Aorta (tissue), 5 donors: Measurements from ENCODE around the gene ADAT1. TPM values are rescaled to one million over a fixed set of nuclear protein-coding genes. Genes with fewer than 3 reads are reported as not detected.
A peak's percentile ranks its signal among the peaks of the same experiment; 100 is the strongest.

Source experiments
- ATAC-seq: fragments of 200-7000 bp; cut with Tn5 transposase; one replicate; pipeline ENCODE4 v1.9.1; 2022; ENCODE audit warnings: moderate library complexity; ENCODE audit not compliant: low FRiP score
- DNase-seq, 2 donors: peaks; one replicate each; pipeline ENCODE4 v3.0.0-alpha.2; 2020
- H3K27ac ChIP-seq, 2 donors: one replicate each; pipeline ENCODE4 v1.5.1; 2013; ENCODE audit warnings: low read length in 2 of 2, mild to moderate bottlenecking in 2 of 2, moderate library complexity in 2 of 2, control low read depth in 1 of 2, inconsistent platforms in 1 of 2, low read depth in 1 of 2
- H3K27me3 ChIP-seq, 2 donors: one replicate each; pipeline ENCODE4 v1.6.1; 2013; ENCODE audit warnings: control low read depth in 1 of 2, low read length in 1 of 2, mild to moderate bottlenecking in 1 of 2, moderate library complexity in 1 of 2; ENCODE audit not compliant: insufficient read depth in 2 of 2, control insufficient read depth in 1 of 2
- H3K36me3 ChIP-seq, 2 donors: one replicate each; pipeline ENCODE4 v1.6.1; 2013; ENCODE audit warnings: control low read depth in 1 of 2, low read length in 1 of 2, mild to moderate bottlenecking in 1 of 2; ENCODE audit not compliant: insufficient read depth in 2 of 2, control insufficient read depth in 1 of 2
- H3K4me1 ChIP-seq, 2 donors: one replicate each; pipeline ENCODE4 v1.6.1; 2013; ENCODE audit warnings: low read length in 2 of 2, control low read depth in 1 of 2, mild to moderate bottlenecking in 1 of 2, moderate library complexity in 1 of 2; ENCODE audit not compliant: insufficient read depth in 2 of 2, control insufficient read depth in 1 of 2
- H3K4me3 ChIP-seq, 2 donors: one replicate each; pipeline ENCODE4 v1.5.1; 2013; ENCODE audit warnings: low read length in 2 of 2, control low read depth in 1 of 2, mild to moderate bottlenecking in 1 of 2
- H3K9me3 ChIP-seq: one replicate; pipeline ENCODE4 v1.6.1; 2013; ENCODE audit warnings: mild to moderate bottlenecking, low read length; ENCODE audit not compliant: control insufficient read depth
- WGBS, 2 donors: extraction: QIAGEN DNeasy Blood & Tissue Kit; methylation state at CpG; one replicate each; pipeline ENCODE4 v1.1.7; 2013; 5-methylcytosine and 5-hydroxymethylcytosine counted together
- intact Hi-C, 2 donors: fragments of 100-400 bp; cut with DNase I; formaldehyde crosslinking; loops; one replicate each; pipeline versions ENCODE4 v1.14.2 to v1.15.0; 2022
- long read RNA-seq, 2 donors: library from polyadenylated mRNA; unstranded; transcript quantifications; one replicate each; pipeline ENCODE4 v2.0.0, GENCODE V29; 2020 to 2021
- polyA plus RNA-seq, 2 donors: library from polyadenylated mRNA; stranded (reverse); fragments of 200-250 nt; gene quantifications; one replicate each; pipeline ENCODE4 v1.2.3, GENCODE V29; 2013
- total RNA-seq, 2 donors: library from RNA; stranded (reverse); fragmentation: NEBNext Ultra II Directional; extraction: Animal tissue kit (Norgen Biotek cat#: 25700); gene quantifications; one replicate each; pipeline ENCODE4 v1.2.1, GENCODE V29; 2021
- donor health status: healthy with polysubstance abuse.
- donor health status: Bipolar disorder and iron deficiency.
- donor health status: DM: no; HTN: no; CAD: no.
- donor health status: DM: no; HTN: no; CAD: no.
- donor health status: DM: yes; HTN: yes; CAD: no.

ADAT1 gene, protein sequence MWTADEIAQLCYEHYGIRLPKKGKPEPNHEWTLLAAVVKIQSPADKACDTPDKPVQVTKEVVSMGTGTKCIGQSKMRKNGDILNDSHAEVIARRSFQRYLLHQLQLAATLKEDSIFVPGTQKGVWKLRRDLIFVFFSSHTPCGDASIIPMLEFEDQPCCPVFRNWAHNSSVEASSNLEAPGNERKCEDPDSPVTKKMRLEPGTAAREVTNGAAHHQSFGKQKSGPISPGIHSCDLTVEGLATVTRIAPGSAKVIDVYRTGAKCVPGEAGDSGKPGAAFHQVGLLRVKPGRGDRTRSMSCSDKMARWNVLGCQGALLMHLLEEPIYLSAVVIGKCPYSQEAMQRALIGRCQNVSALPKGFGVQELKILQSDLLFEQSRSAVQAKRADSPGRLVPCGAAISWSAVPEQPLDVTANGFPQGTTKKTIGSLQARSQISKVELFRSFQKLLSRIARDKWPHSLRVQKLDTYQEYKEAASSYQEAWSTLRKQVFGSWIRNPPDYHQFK
- total RNA-seq (10 to 100 TPM; 25.4 to 44.0 TPM), polyA plus RNA-seq (10 to 100 TPM in 1 of 2 donors, 1 to 10 TPM in 1; 7.5 to 19.2 TPM)
- long read RNA-seq, donor 1, transcript ADAT1-201 (11 exons, 1,869 nt), result major isoform, 13 of 28 reads
- long read RNA-seq, donor 1, partial matches to known transcripts, result 10 of 28 reads
- long read RNA-seq, donor 1, other reads (novel, unspliced or antisense), result 5 of 28 reads
- long read RNA-seq, donor 2, partial matches to known transcripts, result 4 of 9 reads
- long read RNA-seq, donor 2, other reads (novel, unspliced or antisense), result 3 of 9 reads

GRCh38 chr16:75622761-75623605 lies at the start of gene ADAT1:
Gene ADAT1 (minus strand): TSS chr16:75623281. CDS start chr16:75620799, 2,482 bp downstream.
- Histone ChIP-seq H3K27ac (peak within 1 kb of the TSS; percentile 40 to 73), H3K27me3 (no peaks in the 10 kb centered on the region), H3K36me3 (no peaks in the 10 kb centered on the region), H3K4me1 (peaks cover 0 to 3% of the 10 kb centered on the region in 2 donors), H3K9me3 (no peaks in the 10 kb centered on the region), H3K4me3 (peak within 1 kb of the TSS; percentile 46 to 51)
- peak; percentile 97 for ATAC-seq
- DNase-seq, result peak; percentile 99 to 100
- WGBS, 2 donors, result 0% methylated on average over 60 to 62 of the region's 62 CpGs
- intact Hi-C loops, result loop anchor here (1.0 to 10.0 kb wide), 5 partner anchors 24 to 152 kb away; partner anchors contain the start of genes GABARAPL2 (in 2 of the 2), KARS1 (in 1 of the 2) and TERF2IP (in 1 of the 2)

- Histone ChIP-seq H3K27me3 (no peaks in the 10 kb centered on the region), H3K9me3 (no peaks in the 10 kb centered on the region), H3K27ac (no peak overlapping the region), H3K4me1 (no peaks in the 10 kb centered on the region), H3K4me3 (no peak overlapping the region), H3K36me3 (peaks cover 0 to 3% of the 10 kb centered on the region in 2 donors)
- DNase-seq (no peak), ATAC-seq (no peak)
- intact Hi-C loops, result no loop called here
Observed at GRCh38 chr16:75667503-75667902, 44.4 kb upstream of the ADAT1 start.

DNA sequence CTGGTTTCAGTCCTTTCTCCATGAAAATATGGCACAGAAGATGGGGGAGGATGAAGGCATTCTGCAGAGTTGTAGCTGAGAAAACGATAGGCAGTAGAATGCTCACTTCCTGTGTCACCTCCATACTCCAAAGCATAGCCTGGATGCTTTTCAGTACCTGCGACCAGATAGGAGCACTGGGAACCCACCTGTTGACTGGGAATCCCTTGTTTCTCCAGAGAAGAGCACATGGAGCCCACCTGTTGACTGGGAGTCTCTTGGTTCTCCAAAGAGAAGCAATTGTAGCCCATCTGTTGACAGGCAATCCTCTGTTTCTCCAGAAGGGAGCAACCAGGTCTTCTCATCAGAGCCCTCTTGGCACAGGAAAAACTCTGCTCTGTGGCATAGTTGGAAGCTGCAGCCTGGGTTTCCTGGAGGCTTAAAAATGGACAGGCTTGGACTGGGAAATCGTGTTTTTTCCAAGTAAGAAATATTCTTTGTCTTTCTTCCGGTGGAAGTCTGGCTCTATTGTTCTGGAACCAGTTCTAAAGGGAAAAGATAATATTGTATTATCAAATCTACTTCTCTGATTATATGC lies 37.7 kb upstream of the ADAT1 start:
- intact Hi-C loops, result loop anchor here in 1 of 2 donors (5.0 kb wide), 1 partner anchor 101 kb away; no protein-coding TSS in a partner anchor
- no peaks in the 10 kb centered on the region for H3K4me1 ChIP-seq
- H3K27ac ChIP-seq, result no peak overlapping the region
- 42 to 45% methylated on average over 4 of the region's 4 CpGs for WGBS, 2 donors
- no peaks in the 10 kb centered on the region for H3K9me3 ChIP-seq
- no peak for DNase-seq
- no peak overlapping the region for H3K4me3 ChIP-seq
- ATAC-seq, result no peak
- no peaks in the 10 kb centered on the region for H3K27me3 ChIP-seq
- H3K36me3 ChIP-seq, result peaks cover 12% of the 10 kb centered on the region in 2 donors

DNA sequence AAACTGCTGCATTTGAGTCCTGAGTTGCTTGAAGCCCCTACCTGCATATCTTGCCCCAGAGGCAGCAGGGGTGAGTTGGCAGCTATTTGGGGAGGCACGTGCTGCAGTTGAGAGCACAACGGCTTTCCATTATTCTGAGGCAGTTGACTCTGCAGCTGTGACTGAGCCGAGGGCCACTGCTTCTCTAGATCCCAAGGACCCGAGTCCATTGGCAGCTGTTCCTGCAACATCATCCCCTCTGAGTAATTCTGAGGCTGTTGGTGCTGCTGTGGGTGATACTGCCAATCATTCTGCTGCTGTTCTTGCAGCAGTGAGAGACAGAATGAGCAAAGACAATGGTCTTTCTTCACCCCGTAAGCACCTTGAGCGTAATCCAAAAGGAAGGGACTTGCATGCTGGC lies 37.2 kb upstream of the ADAT1 start:
- intact Hi-C loops, result loop anchor here in 1 of 2 donors (5.0 kb wide), 1 partner anchor 102 kb away; no protein-coding TSS in a partner anchor
- 84% methylated on average over 6 of the region's 6 CpGs for WGBS, 2 donors
- ATAC-seq, result no peak

DNA sequence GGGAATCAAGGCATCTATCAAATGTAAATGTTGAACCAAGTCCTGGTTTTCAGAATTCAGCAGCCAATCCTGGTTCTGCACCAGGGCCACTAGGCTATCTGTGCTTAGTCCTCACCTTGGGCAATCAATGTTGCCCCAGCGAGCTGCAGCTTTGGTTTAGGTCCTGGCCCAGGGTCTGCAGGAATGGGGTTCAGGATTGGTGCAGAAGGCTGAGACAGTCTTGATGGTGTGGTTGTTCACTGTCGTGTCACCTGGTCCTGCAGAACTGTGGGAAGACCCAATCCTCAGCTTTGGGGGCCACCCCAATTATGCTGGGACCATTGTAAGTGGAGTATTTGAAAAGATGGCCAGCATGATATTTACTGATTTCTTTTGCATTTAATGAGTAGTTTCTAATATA lies 35.1 kb upstream of the ADAT1 start:
- 85 to 89% methylated on average over 2 of the region's 2 CpGs for WGBS, 2 donors
- H3K9me3 ChIP-seq, result no peaks in the 10 kb centered on the region
- DNase-seq (no peak), ATAC-seq (peak; percentile 9)
- H3K4me1 ChIP-seq, result no peaks in the 10 kb centered on the region
- H3K27ac ChIP-seq, result no peak overlapping the region
- no peak overlapping the region for H3K4me3 ChIP-seq
- no peaks in the 10 kb centered on the region for H3K27me3 ChIP-seq
- intact Hi-C loops, result no loop called here
- peaks cover 12 to 16% of the 10 kb centered on the region in 2 donors for H3K36me3 ChIP-seq

More for the DNA sequence above, 37.2 kb upstream of the ADAT1 start:
- Histone ChIP-seq H3K27ac (no peak overlapping the region), H3K4me1 (no peaks in the 10 kb centered on the region), H3K9me3 (no peaks in the 10 kb centered on the region), H3K27me3 (no peaks in the 10 kb centered on the region), H3K4me3 (no peak overlapping the region), H3K36me3 (peaks cover 12 to 16% of the 10 kb centered on the region in 2 donors)
- DNase-seq, result no peak

GRCh38 chr16:75653922-75654321 lies 30.8 kb upstream of the ADAT1 start:
- H3K27ac ChIP-seq, result no peak overlapping the region
- ATAC-seq (no peak), DNase-seq (no peak)
- 5 to 7% methylated on average over 1 of the region's 1 CpG for WGBS, 2 donors
- H3K4me1 ChIP-seq, result peaks cover 3 to 5% of the 10 kb centered on the region in 2 donors
- intact Hi-C loops, result no loop called here
- no peaks in the 10 kb centered on the region for H3K27me3 ChIP-seq
- no peak overlapping the region for H3K4me3 ChIP-seq
- no peaks in the 10 kb centered on the region for H3K9me3 ChIP-seq
- H3K36me3 ChIP-seq, result peaks cover 7 to 16% of the 10 kb centered on the region in 2 donors

DNA sequence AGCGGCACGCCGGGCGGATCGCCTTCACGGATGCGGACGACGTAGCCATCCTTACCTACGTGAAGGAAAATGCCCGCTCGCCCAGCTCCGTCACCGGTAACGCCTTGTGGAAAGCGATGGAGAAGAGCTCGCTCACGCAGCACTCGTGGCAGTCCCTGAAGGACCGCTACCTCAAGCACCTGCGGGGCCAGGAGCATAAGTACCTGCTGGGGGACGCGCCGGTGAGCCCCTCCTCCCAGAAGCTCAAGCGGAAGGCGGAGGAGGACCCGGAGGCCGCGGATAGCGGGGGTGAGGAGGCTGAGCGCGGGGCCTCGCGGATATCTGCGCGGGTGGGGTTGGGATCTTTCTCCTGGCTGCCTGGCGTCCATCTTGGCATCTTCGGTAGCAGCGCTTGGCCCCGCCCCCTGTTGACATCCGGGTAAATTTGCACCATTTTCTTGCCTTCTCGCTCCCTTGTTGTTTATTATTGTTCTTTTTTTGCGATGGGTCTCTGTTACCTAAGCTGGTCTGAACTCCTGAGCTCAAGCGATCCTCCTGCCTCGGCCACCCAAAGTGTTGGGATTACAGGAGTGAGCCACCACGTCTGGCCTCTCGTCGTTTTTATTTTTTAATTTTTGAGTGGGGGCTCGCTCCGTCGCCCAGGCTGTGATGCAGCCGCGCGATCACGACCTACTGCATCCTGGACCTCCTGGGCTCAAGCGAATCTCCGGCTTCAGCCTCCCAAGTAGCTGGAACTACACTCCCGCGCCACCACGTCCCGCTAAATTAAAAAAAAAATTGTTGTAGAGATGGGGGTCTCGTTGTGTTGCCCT lies 25.4 kb upstream of the ADAT1 start:
- no peaks in the 10 kb centered on the region for H3K36me3 ChIP-seq
- intact Hi-C loops, result loop anchor here in 1 of 2 donors (2.0 kb wide), 1 partner anchor 116 kb away; no protein-coding TSS in a partner anchor
- 0% methylated on average over 56 to 62 of the region's 62 CpGs for WGBS, 2 donors
- DNase-seq (peak; percentile 91 to 95), ATAC-seq (peak; percentile 86)
- peak overlapping the region; percentile 71 to 93 for H3K4me3 ChIP-seq
- H3K4me1 ChIP-seq, result peaks cover 3 to 5% of the 10 kb centered on the region in 2 donors
- no peaks in the 10 kb centered on the region for H3K9me3 ChIP-seq
- H3K27ac ChIP-seq, result peak overlapping the region; percentile 70 to 97
- no peaks in the 10 kb centered on the region for H3K27me3 ChIP-seq
